Measurements from ENCODE around the gene SNX10. TPM values are rescaled to one million over a fixed set of nuclear protein-coding genes. Genes with fewer than 3 reads are reported as not detected.

SNX10 gene
- total RNA-seq, result 0.19 and 0.54 TPM in 2 replicates

GRCh38 chr7:26291699-26292538 is at the start of gene SNX10:
SNX10 (plus strand) TSS chr7:26291862; CDS start chr7:26346443, 54,581 bp downstream.

Other genes with a start within 250 kb of the SNX10 start
- 32.2 and 55.4 TPM in 2 replicates for gene NFE2L3, start 139.7 kb upstream of the SNX10 start, total RNA-seq
- gene HNRNPA2B1, start 91.1 kb upstream of the SNX10 start, total RNA-seq, result 149 and 150 TPM in 2 replicates
- 144 and 147 TPM in 2 replicates for gene CBX3, start 90.1 kb upstream of the SNX10 start, total RNA-seq

All from endothelial cell of coronary artery (primary cell).